HFFc6 (cell line): ENCODE data around the gene WRAP73. TPM values are rescaled to one million over a fixed set of nuclear protein-coding genes. Genes with fewer than 3 reads are reported as not detected.
"Not testable (repeated sequence)": the region's sequence is repeated elsewhere in the genome, so short reads cannot be mapped to it uniquely, and the experiment has no call there.

Source experiments
- DNase-seq: peaks from one replicate; pipeline ENCODE4 v3.0.0-alpha.2; 2018
- H3K27ac Mint-ChIP-seq: 2 replicates; pipeline ENCODE4 v1.8.0; 2020; ENCODE audit warnings: mild to moderate bottlenecking, mixed read lengths
- H3K27me3 Mint-ChIP-seq: 2 replicates; pipeline ENCODE4 v1.8.0; 2021; ENCODE audit warnings: mild to moderate bottlenecking, moderate library complexity, mixed read lengths; ENCODE audit not compliant: insufficient read depth
- H3K36me3 Mint-ChIP-seq: 2 replicates; pipeline ENCODE4 v1.8.0; 2021; ENCODE audit warnings: low read depth, mixed read lengths
- H3K4me1 Mint-ChIP-seq: 2 replicates; pipeline ENCODE4 v1.8.0; 2020; ENCODE audit warnings: low read depth, mixed read lengths
- H3K4me3 Mint-ChIP-seq: 2 replicates; pipeline ENCODE4 v1.8.0; 2020; ENCODE audit warnings: mild to moderate bottlenecking, moderate library complexity, mixed read lengths
- H3K9me3 Mint-ChIP-seq: 2 replicates; pipeline ENCODE4 v1.8.0; 2020; ENCODE audit warnings: mild to moderate bottlenecking, mixed read lengths
- total RNA-seq, 6 experiments: library from RNA; stranded (reverse); fragmentation: NEBNext Ultra II Directional; extraction: Animal tissue kit (Norgen Biotek cat#: 25700); gene quantifications; 2 replicates in 1 of 6; 3 replicates in 5 of 6; pipeline ENCODE4 v1.2.3, GENCODE V29; 2021
- TF ChIP-seq, protein P1 (sequence below): fragments of 200-600 bp; sonication (generic); IDR thresholded peaks from 2 replicates; pipeline ENCODE4 v1.5.0; 2021; ENCODE audit warnings: antibody characterized with exemption, mild to moderate bottlenecking

WRAP73 gene
- total RNA-seq, 6 experiments from 2014 or later, result 11.8 to 14.8 (median 14.3) TPM

DNA sequence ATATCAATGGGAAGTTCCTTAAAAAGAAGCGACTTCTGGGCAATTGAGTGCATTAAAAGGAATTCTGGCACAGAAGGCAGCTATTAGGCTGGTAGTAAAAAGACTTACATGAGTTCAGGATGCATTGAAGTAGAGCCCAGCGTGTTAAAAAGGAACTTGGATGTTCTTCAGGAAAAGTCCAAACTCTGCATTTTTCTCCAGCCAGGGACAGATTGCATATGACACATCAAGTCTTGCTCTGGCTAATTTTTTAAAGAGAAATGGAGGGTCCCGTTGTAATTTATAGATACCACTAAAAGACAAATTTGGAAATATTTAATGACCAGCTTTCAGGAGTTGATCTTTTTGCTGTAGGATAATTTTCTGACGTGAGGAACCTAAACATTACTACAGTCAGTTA is 23.9 kb downstream of the WRAP73 start:
- Mint-ChIP-seq H3K9me3 (no peaks in the 10 kb centered on the region), H3K4me1 (peaks cover 30% of the 10 kb centered on the region), H3K36me3 (peaks cover 4% of the 10 kb centered on the region; the same call in 1 of the 2 replicates), H3K27me3 (no peaks in the 10 kb centered on the region; the same call in none of the 2 replicates), H3K27ac (peak overlapping the region; percentile 43; the same call in 1 of the 2 replicates), H3K4me3 (peak overlapping the region; percentile 84)
- TF ChIP-seq, protein P1, sequence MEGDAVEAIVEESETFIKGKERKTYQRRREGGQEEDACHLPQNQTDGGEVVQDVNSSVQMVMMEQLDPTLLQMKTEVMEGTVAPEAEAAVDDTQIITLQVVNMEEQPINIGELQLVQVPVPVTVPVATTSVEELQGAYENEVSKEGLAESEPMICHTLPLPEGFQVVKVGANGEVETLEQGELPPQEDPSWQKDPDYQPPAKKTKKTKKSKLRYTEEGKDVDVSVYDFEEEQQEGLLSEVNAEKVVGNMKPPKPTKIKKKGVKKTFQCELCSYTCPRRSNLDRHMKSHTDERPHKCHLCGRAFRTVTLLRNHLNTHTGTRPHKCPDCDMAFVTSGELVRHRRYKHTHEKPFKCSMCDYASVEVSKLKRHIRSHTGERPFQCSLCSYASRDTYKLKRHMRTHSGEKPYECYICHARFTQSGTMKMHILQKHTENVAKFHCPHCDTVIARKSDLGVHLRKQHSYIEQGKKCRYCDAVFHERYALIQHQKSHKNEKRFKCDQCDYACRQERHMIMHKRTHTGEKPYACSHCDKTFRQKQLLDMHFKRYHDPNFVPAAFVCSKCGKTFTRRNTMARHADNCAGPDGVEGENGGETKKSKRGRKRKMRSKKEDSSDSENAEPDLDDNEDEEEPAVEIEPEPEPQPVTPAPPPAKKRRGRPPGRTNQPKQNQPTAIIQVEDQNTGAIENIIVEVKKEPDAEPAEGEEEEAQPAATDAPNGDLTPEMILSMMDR, result no peak
- DNase-seq, result no peak

DNA sequence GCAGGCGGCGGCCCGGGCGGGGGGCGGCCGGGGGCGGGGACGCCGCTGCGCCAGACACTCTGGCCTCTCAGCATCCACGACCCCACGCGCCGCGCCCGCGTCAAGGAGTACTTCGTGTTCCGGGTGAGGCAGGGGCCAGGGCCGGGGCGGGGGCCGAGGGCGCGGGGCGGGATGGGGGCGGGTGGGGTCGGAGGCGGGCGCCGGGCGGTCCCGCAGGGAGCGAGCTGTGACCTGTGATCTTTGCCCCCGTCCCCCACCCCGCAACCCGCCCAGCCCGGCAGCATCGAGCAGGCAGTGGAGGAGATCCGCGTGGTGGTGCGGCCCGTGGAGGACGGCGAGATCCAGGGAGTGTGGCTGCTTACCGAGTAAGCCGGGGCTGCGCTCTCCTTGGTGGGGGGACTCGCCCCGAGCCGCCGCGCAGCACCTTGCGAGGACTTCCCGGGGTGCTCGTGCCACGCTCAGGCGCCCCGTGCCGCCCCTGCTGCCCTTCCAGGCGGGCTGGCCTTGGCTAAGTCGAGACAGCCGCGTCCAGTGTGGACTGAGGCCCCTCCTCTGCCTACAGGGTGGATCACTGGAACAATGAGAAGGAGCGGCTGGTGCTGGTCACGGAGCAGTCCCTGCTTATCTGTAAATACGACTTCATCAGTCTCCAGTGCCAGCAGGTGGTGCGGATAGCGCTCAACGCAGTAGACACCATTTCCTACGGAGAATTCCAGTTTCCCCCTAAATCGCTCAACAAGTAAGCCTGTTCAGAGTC is 24.6 kb downstream of the WRAP73 start:
- Mint-ChIP-seq H3K36me3 (peaks cover 4% of the 10 kb centered on the region; the same call in 1 of the 2 replicates), H3K4me1 (peaks cover 30% of the 10 kb centered on the region), H3K4me3 (peak overlapping the region; percentile 84), H3K9me3 (no peaks in the 10 kb centered on the region), H3K27ac (peak overlapping the region; percentile 43; the same call in 1 of the 2 replicates), H3K27me3 (peaks cover 2% of the 10 kb centered on the region)
- DNase-seq, result peak; percentile 39
- TF ChIP-seq, protein P1, result peak; percentile 11; the same call in 1 of the 2 replicates

DNA sequence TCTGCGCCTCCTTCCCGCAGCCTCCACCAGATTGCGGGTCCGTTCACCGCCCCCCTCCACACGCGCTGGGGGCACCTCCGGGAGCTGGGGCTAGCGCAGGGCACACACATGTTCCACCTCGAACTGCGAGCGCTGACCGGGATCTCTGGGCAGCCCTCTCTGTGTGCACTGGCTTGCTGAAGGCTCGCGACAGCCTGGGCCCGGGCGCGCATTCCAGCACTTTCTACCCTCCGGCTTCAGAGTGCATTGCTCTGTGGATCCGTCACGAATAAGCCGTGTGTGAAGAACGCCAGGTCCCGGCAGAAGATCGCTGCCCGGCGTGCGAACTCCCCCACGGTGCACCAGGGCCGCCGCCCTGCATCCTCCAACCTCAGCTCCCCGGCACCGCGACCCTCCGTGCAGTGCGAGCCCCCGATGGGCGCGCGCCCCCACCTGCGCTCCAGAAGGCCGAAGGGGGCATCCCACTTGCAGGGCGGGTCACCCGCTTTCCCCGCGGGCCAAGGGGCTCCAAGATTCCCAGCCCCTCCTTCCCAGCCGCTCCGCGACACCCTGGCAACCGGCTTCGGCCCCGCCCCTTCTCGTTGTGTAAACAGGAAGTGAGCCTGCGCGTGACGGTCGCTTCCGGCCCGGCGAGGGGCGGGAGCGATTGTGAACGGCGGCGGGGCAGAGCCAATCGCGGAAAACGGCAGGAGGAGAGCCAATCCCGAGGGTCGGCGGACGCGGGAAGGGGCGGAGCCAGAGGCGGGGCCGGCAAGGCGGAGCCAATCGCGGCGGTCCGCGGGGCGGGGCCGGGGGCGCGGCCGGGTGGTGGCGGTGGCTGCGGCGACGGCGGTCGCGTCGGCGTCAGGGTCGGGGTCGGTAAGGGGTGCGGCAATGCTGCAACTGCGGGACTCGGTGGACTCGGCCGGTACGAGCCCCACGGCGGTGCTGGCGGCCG is 25.4 kb downstream of the WRAP73 start, which contains the start of gene TPRG1L:
TSS of gene TPRG1L (plus strand) at position 816 of the 937 bp plus-strand sequence. CDS start at position 874, 58 bp downstream.
- Mint-ChIP-seq H3K27ac (peak within 1 kb of the TSS; percentile 82), H3K4me1 (peaks cover 30% of the 10 kb centered on the region), H3K4me3 (peak within 1 kb of the TSS; percentile 91), H3K36me3 (peaks cover 4% of the 10 kb centered on the region; the same call in 1 of the 2 replicates), H3K9me3 (no peaks in the 10 kb centered on the region), H3K27me3 (peaks cover 2% of the 10 kb centered on the region; the same call in 1 of the 2 replicates)
- TF ChIP-seq, protein P1, result no peak
- DNase-seq, result peak; percentile 94

DNA sequence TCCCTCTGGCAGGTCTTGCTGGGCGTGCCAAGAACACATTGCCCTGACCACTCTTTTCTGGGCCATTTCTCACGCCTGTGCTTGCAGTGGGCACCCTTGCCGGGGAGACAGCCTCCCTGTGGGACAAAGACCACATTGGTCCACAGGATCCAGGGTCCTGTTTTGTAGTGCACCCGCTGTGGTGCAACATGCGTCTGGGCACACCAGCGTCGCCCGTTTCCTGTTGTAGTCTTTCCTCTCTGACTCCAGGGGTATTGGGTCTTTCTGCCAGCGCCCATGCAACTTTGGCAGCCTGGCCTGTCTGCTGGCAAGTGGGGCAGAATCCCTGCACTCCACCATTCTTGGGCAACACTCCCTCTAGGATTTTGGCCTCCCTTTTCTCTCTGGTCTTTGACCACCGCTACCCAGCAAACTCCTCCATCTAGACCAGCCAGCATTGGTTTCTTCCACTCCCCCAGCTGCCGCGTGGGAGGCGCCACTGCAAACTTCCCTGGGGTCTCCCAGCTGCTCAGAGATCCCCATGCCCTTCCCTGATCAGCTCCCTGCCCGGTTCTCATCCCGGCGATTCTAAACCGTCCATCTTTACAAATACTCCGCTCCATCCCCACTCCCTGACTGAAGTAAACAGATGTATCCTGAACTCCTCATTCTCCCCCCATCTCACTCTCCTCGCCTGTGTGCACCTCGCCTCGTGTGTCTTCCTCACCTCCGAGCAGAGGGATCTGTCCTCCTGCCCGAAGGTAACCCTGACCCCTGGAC is 26.3 kb downstream of the WRAP73 start:
- Mint-ChIP-seq H3K27ac (peak overlapping the region; percentile 82), H3K9me3 (no peaks in the 10 kb centered on the region), H3K4me1 (peaks cover 38% of the 10 kb centered on the region), H3K4me3 (peak overlapping the region; percentile 91), H3K36me3 (peaks cover 4% of the 10 kb centered on the region; the same call in 1 of the 2 replicates), H3K27me3 (peaks cover 2% of the 10 kb centered on the region; the same call in 1 of the 2 replicates)
- TF ChIP-seq, protein P1, result no peak
- DNase-seq, result no peak

DNA sequence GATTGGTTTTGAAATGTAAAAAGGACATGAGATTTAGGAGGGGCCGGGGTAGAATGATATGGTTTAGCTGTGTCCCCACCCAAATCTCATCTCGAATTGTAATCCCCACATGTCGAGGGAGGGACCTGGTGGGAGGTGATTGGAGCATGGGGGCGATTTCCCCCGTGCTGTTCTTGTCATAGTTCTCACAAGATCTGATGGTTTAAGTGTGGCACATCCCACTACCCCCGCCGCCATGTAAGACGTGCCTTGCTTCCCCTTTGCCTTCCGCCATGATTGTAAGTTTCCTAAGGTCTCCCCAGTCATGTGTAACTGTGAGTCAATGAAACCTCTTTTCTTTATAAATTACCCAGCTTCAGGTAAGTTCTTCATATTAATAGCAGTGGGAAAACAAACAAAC is 27.8 kb downstream of the WRAP73 start:
- H3K27ac Mint-ChIP-seq, DNase-seq, H3K27me3 Mint-ChIP-seq, H3K9me3 Mint-ChIP-seq, H3K36me3 Mint-ChIP-seq, H3K4me3 Mint-ChIP-seq: not testable (repeated sequence)
- H3K4me1 Mint-ChIP-seq, result peaks cover 38% of the 10 kb centered on the region
